Activated T-helper 17 cell treated with anti-CD3 and anti-CD28 coated beads, Interleukin-2, amount 50 U/mL, for 72 hours (primary cell): ENCODE measurements around the gene ISG15. TPM values are rescaled to one million over a fixed set of nuclear protein-coding genes. Genes with fewer than 3 reads are reported as not detected.
A peak's percentile ranks its signal among the peaks of the same experiment; 100 is the strongest.
"Not testable (repeated sequence)": the region's sequence is repeated elsewhere in the genome, so short reads cannot be mapped to it uniquely, and the experiment has no call there.

Source experiments
- ATAC-seq: fragments of 150-1000 bp; cut with Tn5 transposase; replicated peaks from 2 replicates; pipeline ENCODE4 v1.10.0; 2021; ENCODE audit warnings: mild to moderate bottlenecking, moderate library complexity
- H3K27ac Mint-ChIP-seq: one replicate; pipeline ENCODE4 v1.8.0; 2022; ENCODE audit warnings: mixed read lengths
- H3K27me3 Mint-ChIP-seq: one replicate; pipeline ENCODE4 v1.8.0; 2022; ENCODE audit warnings: mixed read lengths
- H3K36me3 Mint-ChIP-seq: one replicate; pipeline ENCODE4 v1.8.0; 2022; ENCODE audit warnings: low read depth, mild to moderate bottlenecking, mixed read lengths
- H3K4me1 Mint-ChIP-seq: one replicate; pipeline ENCODE4 v1.8.0; 2022; ENCODE audit warnings: mixed read lengths
- H3K4me3 Mint-ChIP-seq: one replicate; pipeline ENCODE4 v1.8.0; 2022; ENCODE audit warnings: mild to moderate bottlenecking, mixed read lengths
- H3K9me3 Mint-ChIP-seq: one replicate; pipeline ENCODE4 v1.8.0; 2022; ENCODE audit warnings: mixed read lengths
- total RNA-seq, 2 donors: library from RNA; stranded (reverse); gene quantifications; one replicate each; pipeline ENCODE4 v1.2.3, GENCODE V29; 2022

ISG15 gene
- total RNA-seq, 2 donors from 2014 or later: 13.5 to 36.5 TPM

DNA sequence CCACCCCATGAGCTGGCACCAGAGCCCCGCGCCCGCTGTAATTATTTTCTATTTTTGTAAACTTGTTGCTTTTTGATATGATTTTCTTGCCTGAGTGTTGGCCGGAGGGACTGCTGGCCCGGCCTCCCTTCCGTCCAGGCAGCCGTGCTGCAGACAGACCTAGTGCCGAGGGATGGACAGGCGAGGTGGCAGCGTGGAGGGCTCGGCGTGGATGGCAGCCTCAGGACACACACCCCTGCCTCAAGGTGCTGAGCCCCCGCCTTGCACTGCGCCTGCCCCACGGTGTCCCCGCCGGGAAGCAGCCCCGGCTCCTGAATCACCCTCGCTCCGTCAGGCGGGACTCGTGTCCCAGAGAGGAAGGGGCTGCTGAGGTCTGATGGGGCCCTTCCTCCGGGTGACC is 41.7 kb downstream of the ISG15 start:
- Mint-ChIP-seq H3K27ac (no peak overlapping the region), H3K4me3 (no peak overlapping the region), H3K4me1 (no peaks in the 10 kb centered on the region), H3K27me3 (peaks cover 8% of the 10 kb centered on the region), H3K9me3 (no peaks in the 10 kb centered on the region), H3K36me3 (peaks cover 2% of the 10 kb centered on the region)
- ATAC-seq: no peak

DNA sequence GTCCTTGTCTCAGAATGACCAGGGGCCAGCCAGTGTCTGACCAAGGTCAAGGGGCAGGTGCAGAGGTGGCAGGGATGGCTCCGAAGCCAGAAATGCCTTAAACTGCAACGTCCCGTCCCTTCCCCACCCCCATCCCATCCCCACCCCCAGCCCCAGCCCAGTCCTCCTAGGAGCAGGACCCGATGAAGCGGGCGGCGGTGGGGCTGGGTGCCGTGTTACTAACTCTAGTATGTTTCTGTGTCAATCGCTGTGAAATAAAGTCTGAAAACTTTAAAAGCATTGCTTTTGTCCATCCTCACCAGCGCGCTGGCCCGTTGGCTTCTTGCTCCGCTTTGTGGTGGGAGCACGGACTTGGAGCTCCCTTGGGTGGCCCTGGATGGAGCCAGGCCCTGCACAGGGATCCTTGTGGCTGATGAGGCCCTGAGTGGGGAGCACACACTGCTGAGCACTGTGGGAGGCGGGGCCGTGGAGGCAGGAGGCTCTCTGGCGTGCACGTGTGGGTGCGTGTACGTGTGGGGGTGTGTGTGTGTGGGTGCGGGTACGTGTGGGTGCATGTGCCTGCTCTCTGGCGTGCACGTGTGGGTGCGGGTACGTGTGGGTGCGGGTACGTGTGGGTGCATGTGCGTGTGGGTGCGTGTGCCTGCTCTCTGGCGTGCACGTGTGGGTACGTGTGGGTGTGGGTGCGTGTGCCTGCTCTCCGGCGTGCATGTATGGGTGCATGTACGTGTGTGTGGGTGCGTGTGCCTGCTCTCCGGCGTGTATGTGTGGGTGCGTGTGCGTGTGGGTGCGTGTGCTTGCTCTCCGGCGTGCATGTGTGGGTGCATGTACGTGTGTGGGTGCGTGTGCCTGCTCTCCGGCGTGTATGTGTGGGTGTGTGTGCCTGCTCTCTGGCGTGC is 42.8 kb downstream of the ISG15 start:
- H3K4me3 Mint-ChIP-seq: no peak overlapping the region
- H3K27ac Mint-ChIP-seq: no peak overlapping the region
- H3K4me1 Mint-ChIP-seq: no peaks in the 10 kb centered on the region

DNA sequence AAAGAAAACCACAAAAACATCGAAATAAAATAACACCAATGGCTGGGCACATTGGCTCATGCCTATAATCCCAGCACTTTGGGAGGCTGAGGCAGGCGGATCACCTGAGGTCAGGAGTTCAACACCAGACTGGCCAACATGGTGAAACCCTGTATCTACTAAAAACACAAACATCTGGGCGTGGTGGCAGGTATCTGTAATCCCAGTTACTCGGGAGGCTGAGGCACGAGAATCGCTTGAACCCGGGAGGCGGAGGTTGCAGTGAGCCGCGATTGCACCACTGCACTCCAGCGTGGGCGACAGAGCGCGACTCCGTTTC is 44.4 kb downstream of the ISG15 start:
- peak overlapping the region; percentile 68 for H3K4me3 Mint-ChIP-seq
- not testable (repeated sequence) for H3K27ac Mint-ChIP-seq, H3K4me1 Mint-ChIP-seq

More for the DNA sequence above, 42.8 kb downstream of the ISG15 start:
- no peak for ATAC-seq
- H3K36me3 Mint-ChIP-seq: peaks cover 14% of the 10 kb centered on the region
- H3K9me3 Mint-ChIP-seq: no peaks in the 10 kb centered on the region
- peaks cover 13% of the 10 kb centered on the region for H3K27me3 Mint-ChIP-seq

DNA sequence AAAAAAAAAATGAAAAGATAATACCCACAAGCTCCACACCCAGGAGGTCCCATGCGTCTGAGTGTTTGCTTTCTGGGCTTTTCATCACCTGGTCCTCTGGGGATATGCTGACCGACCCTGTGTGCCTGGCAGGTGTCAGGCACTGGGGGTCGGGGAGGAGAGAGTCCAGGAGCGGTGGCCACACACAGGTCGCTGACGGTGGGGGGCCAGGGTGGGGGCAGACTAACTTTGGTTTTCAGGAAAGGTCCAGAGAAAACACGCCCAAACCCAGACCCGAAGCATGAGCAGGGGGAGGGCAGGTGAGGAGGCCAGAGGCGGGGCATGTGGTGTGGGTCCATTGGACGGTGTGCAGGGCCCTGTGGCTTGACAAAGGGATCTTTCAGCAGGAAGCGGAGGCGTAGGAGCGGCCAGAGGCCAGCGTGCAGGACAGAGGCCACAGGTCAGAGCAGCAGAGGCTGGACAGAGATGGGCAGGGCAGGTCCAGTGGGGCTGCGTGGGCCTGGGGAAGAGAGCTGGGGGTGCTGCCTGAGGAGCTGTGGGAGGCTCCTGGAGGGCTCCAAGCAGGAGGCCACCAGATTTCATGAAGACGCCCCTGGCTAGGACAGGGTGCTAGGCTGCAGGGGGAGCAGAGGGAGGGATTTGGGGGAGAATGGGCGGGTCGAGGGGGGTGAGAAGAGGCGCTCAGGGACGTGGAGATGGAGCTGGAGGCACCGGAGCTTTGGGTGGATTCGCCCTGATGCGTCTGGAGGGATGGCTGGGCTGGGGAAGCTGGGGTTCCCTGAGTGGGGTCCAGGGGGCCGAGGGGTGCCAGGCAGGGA is 45.0 kb downstream of the ISG15 start:
- Mint-ChIP-seq H3K36me3 (peaks cover 36% of the 10 kb centered on the region), H3K27me3 (peaks cover 13% of the 10 kb centered on the region), H3K4me3 (peak overlapping the region; percentile 68), H3K9me3 (no peaks in the 10 kb centered on the region), H3K4me1 (no peaks in the 10 kb centered on the region), H3K27ac (no peak overlapping the region)
- ATAC-seq: no peak

More for the DNA sequence above, 44.4 kb downstream of the ISG15 start:
- Mint-ChIP-seq H3K36me3 (peaks cover 30% of the 10 kb centered on the region), H3K27me3 (peaks cover 13% of the 10 kb centered on the region)
- ATAC-seq, H3K9me3 Mint-ChIP-seq: not testable (repeated sequence)

DNA sequence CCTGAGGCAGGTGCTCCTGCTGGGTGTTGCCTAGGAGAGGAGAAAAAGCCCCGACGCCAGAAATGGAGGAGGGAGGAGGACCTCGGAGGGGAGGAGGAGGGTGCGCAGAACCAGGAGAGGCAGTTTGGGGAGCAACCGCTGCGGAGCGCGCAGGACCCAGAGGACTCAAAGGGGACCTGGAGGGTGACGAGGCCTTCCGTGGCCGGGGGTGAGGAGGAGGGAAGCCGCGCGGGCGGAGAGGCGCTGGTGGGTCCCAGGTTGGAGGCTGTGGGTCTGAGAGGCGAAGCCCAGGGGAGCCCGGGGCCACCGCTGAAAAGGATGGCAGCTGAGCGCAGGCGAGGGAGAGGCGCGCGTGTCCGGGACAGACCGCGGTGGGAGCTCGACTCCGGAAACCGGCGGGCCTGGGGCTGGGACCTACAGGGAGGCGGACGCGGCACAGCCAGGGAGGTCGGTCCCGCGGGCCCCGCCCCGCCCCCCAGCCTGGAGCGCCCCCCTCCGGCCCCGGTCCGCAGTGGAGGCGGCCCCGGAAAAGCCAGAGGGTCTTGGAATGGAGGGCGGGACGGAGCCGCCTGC is 45.7 kb downstream of the ISG15 start:
- peaks cover 43% of the 10 kb centered on the region for H3K36me3 Mint-ChIP-seq
- H3K4me1 Mint-ChIP-seq: no peaks in the 10 kb centered on the region
- peak; percentile 17 for ATAC-seq
- H3K27me3 Mint-ChIP-seq: peaks cover 13% of the 10 kb centered on the region
- H3K9me3 Mint-ChIP-seq: no peaks in the 10 kb centered on the region
- peak overlapping the region; percentile 68 for H3K4me3 Mint-ChIP-seq
- H3K27ac Mint-ChIP-seq: no peak overlapping the region

DNA sequence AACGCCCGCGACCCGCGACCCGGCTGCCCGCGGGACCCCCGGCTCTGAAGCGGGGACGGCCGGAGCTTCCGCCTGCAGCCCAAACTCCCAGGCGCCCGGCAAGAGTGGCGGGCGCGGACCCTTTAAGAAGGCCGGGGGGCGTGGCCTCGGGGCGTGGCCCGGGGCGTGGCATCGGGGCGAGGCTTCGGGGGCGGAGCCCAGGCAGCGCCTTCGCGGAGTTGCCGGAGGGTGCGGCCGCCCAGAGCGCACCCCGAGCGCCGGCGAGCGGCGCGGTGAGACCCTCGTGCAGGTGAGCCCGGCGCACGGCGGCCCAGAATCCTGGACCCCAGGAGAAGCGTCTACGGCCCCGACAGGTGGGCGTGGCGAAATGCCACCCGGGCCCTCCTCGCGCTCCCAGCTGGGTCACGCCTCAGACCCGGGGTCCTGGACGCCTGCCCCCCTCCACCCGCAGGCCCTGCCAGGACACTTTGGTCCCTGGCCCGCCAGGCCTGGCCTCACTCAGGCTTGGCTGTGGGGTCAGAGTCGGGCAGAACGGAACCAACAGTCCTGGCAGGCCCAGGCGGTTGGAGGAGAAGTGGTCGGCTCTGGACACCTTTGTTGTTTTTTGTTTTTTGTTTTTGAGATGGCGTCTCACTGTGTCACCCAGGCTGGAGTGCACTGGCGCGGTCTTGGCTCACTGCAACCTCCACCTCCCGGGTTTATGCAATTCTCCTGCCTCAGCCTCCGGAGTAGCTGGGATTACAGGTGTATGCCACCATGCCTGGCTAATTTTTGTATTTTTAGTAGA is 46.4 kb downstream of the ISG15 start:
- Mint-ChIP-seq H3K9me3 (no peaks in the 10 kb centered on the region), H3K36me3 (peaks cover 47% of the 10 kb centered on the region), H3K27me3 (peaks cover 13% of the 10 kb centered on the region), H3K4me3 (peak overlapping the region; percentile 80), H3K27ac (no peak overlapping the region), H3K4me1 (no peaks in the 10 kb centered on the region)
- ATAC-seq: peak; percentile 64

DNA sequence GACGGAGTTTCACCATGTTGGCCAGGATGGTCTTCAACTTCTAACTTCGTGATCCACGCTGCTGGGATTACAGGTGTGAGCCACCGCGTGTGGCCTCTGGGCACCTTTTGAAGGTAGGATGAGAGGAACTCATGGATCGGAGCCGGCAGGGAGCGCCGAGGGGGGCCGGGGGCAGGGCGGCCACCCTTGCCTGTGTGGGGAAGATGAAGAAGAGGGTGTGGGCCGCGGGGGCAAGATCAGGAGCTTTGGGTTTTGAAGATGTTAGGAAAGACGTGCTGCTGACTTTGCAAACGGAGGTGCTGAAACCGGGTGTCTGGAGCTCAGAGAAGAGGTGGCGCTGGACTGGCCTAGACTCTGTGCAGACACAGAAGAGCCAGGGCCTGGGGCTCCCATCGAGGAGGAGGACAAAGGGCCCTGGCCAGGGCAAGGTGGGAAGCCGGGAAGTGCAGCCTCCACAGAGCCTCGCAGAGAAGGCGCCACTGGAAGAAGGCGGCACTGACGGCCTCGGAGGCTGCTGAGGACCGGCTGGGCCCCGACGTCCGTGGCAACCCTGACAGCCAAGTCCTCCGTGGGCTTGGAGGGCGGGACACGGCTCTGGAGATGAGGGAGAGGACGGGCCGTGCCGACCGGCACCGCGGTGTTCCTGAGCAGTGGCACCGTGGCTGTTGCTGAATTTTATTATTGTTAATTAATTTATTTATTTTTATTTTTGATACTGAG is 47.1 kb downstream of the ISG15 start:
- Mint-ChIP-seq H3K27ac (no peak overlapping the region), H3K9me3 (no peaks in the 10 kb centered on the region), H3K36me3 (peaks cover 50% of the 10 kb centered on the region), H3K4me3 (peak overlapping the region; percentile 80), H3K27me3 (peaks cover 13% of the 10 kb centered on the region), H3K4me1 (no peaks in the 10 kb centered on the region)
- ATAC-seq: no peak

DNA sequence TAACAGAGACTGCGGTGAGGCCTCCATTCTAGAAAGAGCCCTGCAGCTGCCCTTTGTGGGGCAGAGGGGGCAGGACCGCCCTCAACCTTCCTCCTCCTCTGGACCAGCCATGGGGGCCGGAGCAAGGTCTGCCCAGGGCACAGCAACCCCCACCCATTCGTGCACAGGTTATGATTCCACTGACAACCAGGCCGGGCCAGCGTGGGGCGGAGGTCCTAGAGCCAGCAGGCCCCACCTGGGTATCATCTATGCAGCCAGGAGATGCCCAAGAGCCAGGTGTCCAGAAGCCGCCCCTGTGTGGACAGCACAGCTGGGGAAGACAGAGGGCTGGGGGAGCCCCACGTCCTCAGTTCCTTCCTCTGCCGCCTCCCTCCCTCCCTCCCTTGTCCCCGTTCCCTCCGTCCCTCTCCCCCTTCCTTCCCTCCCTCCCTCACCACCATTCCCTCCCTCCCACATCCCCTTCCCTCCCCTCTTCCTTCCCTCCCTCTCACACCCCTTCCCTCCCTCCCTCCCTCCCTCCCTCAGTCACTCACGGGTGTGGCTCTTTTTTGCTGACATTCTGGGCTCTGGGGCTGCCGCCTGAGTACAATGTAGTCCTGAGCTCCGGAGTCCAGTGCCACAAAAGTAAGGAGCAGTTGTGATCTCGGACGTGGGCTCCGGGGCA is 48.5 kb downstream of the ISG15 start:
- Mint-ChIP-seq H3K27ac (peak overlapping the region; percentile 75), H3K27me3 (peaks cover 13% of the 10 kb centered on the region), H3K9me3 (no peaks in the 10 kb centered on the region), H3K36me3 (peaks cover 55% of the 10 kb centered on the region), H3K4me1 (no peaks in the 10 kb centered on the region), H3K4me3 (peak overlapping the region; percentile 80)
- ATAC-seq: no peak

DNA sequence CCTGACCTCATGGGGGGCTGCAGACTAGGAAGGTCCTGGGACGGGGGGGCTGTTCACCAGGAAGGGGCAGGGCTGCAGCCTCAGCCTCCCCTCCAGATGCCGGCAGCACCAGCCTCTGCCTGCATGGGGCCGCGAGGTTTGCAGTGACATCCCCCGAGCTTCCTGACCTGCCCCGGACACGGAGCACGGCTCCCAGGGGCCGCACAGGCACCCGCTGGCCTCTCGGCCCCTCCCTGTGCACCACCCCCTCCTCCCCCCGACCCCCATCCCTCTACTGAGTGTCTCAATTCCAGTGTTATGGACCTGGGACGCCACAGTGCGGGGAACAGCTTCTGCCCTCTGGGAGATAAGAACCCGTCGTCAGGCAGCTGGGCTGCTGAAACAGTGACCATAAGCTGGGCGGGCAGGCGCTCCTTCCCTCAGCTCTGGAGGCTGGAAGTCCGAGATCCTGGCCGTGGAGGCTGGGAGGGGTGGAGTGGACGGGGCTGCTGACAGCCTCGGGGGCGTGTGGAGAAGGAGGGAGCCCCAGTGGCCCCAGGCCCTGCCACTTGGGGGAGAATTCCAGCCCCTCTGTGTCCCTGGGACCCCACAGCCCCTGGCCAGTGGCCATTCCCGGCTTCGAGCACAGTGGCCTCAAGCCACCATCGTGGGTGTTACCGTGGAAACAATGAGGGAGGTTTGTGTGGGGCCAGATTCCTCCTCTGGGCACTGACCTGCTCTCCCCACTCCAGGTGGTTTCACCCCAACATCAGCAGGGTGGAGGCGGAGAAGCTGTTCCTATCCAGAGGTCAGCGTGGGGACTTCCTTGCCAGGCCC is 49.3 kb downstream of the ISG15 start:
- peak overlapping the region; percentile 80 for H3K4me3 Mint-ChIP-seq
- H3K27me3 Mint-ChIP-seq: peaks cover 13% of the 10 kb centered on the region
- peaks cover 55% of the 10 kb centered on the region for H3K36me3 Mint-ChIP-seq
- H3K27ac Mint-ChIP-seq: peak overlapping the region; percentile 75
- no peaks in the 10 kb centered on the region for H3K4me1 Mint-ChIP-seq
- no peaks in the 10 kb centered on the region for H3K9me3 Mint-ChIP-seq
- ATAC-seq: no peak

DNA sequence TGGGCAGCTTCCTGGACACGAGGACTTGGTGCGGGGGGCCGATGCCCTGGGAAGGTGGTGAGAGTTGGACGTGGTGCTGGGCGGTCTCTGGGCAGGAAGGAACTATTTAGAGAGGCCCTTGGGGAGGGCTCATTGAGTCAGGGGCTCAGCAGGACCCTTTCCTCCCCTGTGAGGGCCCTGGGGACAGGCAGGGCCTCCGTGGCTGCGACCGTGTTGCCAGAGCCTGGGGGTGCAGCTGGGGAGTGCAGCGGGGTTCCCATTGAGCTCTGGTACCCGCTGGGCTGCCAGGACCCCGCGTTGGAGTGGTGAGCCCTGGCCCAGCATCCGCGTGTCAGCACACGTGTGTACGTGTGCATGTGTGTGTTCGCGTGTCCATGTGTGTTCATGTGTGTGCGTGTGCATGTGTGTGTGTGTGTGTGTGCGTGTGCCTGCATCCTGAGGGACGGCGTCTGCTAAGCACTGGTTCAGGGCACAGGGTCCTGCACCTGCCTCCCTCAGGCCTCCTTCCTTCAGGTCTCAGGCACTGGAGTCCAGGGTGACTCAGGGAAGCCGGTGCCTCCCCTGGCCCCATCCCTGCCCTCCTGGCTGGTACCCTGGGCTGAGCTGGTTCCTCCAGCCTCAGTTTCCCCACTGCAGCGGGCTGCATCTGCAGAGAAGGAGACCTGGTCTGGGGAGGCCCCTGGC is 50.1 kb downstream of the ISG15 start:
- Mint-ChIP-seq H3K27ac (peak overlapping the region; percentile 75), H3K4me3 (peak overlapping the region; percentile 80), H3K36me3 (peaks cover 60% of the 10 kb centered on the region), H3K4me1 (no peaks in the 10 kb centered on the region), H3K27me3 (peaks cover 10% of the 10 kb centered on the region), H3K9me3 (no peaks in the 10 kb centered on the region)
- no peak for ATAC-seq
